ENCODE data around the gene SYT7.

SYT7 gene

GRCh38 chr11:61507962-61508861 lies 72.7 kb downstream of the SYT7 start, which contains the start of gene LRRC10B:
Gene LRRC10B (plus strand): TSS chr11:61508749. CDS start chr11:61508999, 250 bp downstream.
- H3K4me3 ChIP-seq (ENCODE audit: low read depth, low read length), result no peak within 1 kb of the TSS
- no peak for DNase-seq (ENCODE audit: low read depth)
- TF ChIP-seq, protein P1, sequence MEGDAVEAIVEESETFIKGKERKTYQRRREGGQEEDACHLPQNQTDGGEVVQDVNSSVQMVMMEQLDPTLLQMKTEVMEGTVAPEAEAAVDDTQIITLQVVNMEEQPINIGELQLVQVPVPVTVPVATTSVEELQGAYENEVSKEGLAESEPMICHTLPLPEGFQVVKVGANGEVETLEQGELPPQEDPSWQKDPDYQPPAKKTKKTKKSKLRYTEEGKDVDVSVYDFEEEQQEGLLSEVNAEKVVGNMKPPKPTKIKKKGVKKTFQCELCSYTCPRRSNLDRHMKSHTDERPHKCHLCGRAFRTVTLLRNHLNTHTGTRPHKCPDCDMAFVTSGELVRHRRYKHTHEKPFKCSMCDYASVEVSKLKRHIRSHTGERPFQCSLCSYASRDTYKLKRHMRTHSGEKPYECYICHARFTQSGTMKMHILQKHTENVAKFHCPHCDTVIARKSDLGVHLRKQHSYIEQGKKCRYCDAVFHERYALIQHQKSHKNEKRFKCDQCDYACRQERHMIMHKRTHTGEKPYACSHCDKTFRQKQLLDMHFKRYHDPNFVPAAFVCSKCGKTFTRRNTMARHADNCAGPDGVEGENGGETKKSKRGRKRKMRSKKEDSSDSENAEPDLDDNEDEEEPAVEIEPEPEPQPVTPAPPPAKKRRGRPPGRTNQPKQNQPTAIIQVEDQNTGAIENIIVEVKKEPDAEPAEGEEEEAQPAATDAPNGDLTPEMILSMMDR (conservative IDR thresholded peaks at IDR 0.05; ENCODE audit: low read depth, low read length), result no peak

GRCh38 chr11:61507012-61507768 lies 73.7 kb downstream of the SYT7 start:
- TF ChIP-seq, protein P1 (conservative IDR thresholded peaks at IDR 0.05; ENCODE audit: low read depth, low read length), result no peak
- no peak overlapping the region for H3K4me3 ChIP-seq (ENCODE audit: low read depth, low read length)
- no peak for DNase-seq (ENCODE audit: low read depth)

DNA sequence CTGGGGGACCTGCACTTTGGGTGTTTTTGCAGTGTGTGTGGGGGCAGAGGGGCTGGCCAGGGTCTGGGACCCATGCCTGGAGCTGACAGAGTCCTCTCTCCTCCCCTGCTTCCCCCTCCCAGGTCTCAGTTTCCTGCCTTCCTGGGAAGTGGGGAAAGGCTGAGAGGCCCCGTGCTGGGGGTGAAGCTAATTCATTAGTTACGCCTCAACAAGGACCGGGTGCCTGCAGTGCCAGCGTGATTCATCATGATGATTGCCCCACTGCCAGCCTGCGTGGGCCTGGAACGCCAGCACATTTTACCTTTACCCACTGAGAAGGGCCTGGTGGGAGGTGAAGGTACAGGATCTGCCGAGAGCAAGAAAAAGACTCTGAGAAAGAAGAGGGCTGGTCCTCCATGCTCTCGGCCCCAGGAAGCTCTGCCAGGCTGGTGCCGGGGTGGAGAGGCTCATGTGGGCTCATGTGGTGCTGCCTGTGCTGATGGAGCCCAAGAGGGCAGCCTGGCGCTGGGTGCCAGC lies 75.2 kb downstream of the SYT7 start:
- DNase-seq (ENCODE audit: low read depth), result no peak
- no peak overlapping the region for H3K4me3 ChIP-seq (ENCODE audit: low read depth, low read length)
- TF ChIP-seq, protein P1 (conservative IDR thresholded peaks at IDR 0.05; ENCODE audit: low read depth, low read length), result no peak

- no peak overlapping the region for H3K4me3 ChIP-seq (ENCODE audit: low read depth, low read length)
- TF ChIP-seq, protein P1 (conservative IDR thresholded peaks at IDR 0.05; ENCODE audit: low read depth, low read length), result no peak
- no peak for DNase-seq (ENCODE audit: low read depth)
These were observed 75.8 kb downstream of the SYT7 start for GRCh38 chr11:61505106-61505505.

DNA sequence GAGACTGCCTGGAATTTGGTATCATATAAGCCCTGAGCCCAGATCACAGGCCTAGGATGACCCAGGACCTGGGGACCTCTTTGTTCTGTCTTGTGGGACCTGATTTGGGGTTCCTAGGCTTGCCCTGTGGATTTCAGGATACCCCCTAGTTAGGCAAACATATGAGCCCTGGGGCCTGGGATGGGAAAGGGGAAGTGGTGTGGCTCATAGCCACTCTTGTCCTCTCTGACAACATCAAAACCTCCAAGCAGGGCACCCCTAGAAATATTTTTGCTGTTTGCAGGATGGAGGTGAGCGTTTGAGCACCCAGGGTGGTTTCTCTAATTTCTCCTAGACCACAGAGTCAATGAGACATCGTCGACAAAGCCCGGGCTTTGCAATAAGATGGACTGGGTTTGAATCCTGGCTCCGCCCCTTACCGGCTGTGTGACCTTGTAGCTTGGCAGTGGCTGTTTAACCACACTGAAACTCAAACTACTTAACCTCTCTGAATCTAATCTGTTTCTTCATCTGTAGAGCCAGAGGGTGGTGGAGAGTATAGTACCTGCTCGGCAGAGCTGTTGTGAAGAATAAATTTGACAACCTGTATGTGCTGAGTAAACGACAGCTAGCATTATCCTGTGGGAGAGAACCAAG lies 77.6 kb downstream of the SYT7 start:
- TF ChIP-seq, protein P1 (conservative IDR thresholded peaks at IDR 0.05; ENCODE audit: low read depth, low read length), result no peak
- DNase-seq (ENCODE audit: low read depth), result no peak
- no peak overlapping the region for H3K4me3 ChIP-seq (ENCODE audit: low read depth, low read length)

DNA sequence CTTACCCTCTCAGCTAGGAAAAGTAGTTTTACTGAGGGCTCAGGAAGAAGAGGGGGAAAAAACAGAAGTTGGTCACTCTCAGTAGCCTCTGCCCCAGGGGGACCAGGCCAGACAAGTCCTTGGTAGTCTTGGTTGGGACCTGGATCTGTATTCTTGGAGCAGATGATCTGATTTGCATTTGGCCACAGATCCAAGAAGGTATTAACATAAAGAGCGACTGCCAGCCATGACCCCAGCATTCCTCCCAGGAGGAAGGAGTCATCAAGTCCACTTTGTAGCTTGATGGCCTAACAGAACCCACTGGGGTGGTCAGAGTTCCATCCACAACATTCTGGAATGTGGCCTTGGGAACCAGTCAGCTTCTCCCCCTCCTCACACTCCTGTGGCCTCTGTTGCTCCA lies 78.4 kb downstream of the SYT7 start:
- TF ChIP-seq, protein P1 (conservative IDR thresholded peaks at IDR 0.05; ENCODE audit: low read depth, low read length), result no peak
- DNase-seq (ENCODE audit: low read depth), result no peak
- no peak overlapping the region for H3K4me3 ChIP-seq (ENCODE audit: low read depth, low read length)

Measured in choroid plexus epithelial cell (primary cell).